Stimulated activated CD4-positive, alpha-beta T cell treated with anti-CD3 and anti-CD28 coated beads, Interleukin-4, amount 100 ng/mL, for 48 hours (primary cell): Measurements from ENCODE around the gene KRTAP10-6.
"Not testable (repeated sequence)": the region's sequence is repeated elsewhere in the genome, so short reads cannot be mapped to it uniquely, and the experiment has no call there.

Experiments
- DNase-seq, 2 donors: peaks; one replicate each; pipeline ENCODE4 v3.0.0-alpha.2; 2020; ENCODE audit warnings: low read depth in 2 of 2

Gene KRTAP10-6

DNA sequence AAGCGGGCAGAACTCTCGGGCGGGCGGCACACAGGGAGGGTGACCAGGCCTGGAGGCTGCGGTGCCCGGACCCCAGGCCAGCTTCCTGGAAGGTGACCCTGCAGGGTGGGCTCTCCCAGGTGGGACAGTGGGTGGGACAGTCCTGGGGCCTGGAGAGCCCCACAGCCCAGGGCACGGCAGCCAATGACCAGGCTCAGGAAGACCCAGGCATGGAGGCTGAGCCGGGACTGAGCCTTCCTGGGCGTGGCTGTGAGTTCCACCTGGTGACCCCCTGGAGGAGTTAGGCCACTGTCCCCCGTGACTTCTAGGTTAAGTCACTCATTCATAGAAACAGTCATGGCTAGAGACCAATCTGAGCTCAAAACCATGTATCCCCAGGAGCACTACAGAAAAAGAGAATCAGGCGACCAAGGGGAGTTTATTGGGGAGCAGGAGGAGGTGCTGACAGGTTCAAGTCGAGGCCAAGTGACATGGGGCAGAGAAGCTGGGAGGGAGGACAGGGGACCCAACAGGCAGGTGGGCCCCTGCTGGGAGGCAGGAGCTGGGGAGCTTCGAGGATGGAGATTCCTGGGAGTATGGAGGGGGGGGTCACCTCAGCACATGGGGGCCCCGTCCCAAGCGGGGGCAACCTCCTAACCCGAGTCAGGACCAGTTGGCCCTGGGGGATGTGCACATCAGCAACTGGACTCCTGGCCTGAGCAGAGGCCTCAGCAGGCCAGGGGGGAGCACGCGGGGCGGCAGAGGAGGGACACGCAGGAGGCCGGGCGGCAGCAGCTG lies 13.1 kb downstream of the KRTAP10-6 start:
- DNase-seq: no peak

DNA sequence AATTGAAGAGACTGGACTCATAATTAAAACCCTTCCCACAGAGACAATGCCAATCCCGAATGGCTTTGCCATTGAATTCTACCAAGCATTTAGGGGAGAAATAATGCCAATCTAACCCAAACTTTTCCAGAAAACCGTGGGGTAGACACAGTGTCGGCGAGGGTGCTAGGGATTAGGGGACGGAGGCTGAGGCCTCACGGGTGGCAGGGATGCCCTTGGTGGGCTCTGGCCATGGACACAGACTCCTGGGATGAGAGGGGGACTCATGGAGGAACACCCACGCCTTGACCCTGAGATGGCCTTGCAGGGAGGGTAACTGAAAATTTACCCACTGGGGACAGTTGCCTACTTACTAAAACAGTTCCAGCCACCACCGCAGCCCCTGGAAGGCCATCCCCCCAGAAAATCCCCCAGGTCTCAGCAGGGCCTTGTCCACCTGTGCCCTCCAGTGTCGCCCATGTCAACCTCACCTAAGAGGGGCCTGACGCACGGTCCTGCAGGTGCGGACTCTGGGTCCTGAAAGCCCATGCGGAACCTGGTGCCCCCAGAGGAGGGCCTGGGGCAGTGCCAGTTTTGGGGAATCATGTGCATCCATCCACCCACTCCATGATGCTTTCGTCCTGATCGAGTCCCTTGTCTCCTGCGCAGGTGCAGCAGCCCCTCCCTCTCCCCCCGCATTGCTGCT lies 13.8 kb downstream of the KRTAP10-6 start:
- DNase-seq: no peak

- DNase-seq: no peak
Observed at GRCh38 chr21:44576025-44576420, 16.3 kb downstream of the KRTAP10-6 start.

DNA sequence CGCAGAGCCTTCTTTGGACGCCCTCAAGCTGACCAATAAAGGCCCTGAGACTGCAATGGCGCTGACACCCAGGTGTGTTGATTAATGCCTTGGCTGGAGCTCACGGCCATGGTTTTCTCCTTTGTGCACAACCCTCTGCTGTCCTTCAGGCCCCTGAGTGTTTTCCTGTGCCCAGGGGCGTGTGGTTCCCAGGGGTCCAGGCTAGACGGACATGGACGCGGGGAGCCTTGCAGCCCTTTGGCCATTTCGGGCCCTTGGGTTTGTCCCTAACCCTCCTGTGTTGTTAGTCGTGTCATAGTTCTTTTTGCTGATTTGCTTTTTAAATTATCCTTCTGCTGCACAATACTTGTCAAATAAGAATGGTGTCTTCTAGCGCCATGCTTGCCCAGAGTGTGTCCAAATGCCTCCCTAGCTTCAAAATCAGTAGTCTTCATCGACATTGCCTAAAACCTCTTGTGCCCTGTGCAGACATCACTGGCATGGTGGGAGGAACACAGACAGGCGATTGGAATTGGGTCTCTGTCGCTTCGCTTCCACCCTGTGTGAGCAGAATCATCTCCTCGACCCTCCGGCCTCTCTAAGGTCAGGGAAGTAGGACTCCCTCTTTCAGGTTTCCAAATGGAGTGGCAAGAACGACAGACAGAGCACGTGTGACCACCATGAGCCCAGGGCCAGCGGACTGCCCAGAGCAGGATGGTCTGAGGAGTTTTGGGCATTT lies 16.8 kb downstream of the KRTAP10-6 start:
- DNase-seq: no peak

DNA sequence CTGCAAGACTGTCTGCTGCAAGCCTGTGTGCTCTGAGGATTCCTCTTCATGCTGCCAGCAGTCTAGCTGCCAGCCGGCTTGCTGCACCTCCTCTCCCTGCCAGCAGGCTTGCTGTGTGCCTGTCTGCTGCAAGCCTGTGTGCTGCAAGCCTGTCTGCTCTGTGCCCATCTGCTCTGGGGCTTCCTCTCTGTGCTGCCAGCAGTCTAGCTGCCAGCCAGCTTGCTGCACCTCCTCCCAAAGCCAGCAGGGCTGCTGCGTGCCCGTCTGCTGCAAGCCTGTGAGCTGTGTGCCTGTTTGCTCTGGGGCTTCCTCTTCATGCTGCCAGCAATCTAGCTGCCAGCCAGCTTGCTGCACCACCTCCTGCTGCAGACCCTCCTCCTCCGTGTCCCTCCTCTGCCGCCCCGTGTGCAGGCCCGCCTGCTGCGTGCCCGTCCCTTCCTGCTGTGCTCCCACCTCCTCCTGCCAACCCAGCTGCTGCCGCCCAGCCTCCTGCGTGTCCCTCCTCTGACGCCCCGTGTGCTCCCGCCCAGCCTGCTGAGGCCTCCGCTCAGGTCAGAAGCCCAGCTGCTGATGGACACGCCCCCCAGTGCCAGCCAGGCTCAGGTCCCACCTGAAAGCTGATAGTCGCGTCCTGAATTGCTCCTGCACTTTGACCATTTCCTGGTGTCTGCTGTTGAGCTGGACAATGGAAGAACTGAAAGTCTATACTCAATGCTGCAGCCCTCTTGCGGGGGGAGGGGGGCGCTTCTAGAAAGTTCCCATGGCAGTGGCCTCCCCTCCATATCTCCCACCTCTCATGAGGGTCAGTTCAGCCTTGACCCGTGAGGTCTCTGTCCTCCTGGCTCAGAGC lies 17.6 kb downstream of the KRTAP10-6 start:
- DNase-seq: no peak

GRCh38 chr21:44573630-44574456 lies 18.5 kb downstream of the KRTAP10-6 start, which contains the start of gene KRTAP10-4:
KRTAP10-4 (plus strand) TSS chr21:44573729; CDS start chr21:44573759, 30 bp downstream.
- DNase-seq: not testable (repeated sequence)

- DNase-seq: no peak
Observed at GRCh38 chr21:44572959-44573583, 19.2 kb downstream of the KRTAP10-6 start.

DNA sequence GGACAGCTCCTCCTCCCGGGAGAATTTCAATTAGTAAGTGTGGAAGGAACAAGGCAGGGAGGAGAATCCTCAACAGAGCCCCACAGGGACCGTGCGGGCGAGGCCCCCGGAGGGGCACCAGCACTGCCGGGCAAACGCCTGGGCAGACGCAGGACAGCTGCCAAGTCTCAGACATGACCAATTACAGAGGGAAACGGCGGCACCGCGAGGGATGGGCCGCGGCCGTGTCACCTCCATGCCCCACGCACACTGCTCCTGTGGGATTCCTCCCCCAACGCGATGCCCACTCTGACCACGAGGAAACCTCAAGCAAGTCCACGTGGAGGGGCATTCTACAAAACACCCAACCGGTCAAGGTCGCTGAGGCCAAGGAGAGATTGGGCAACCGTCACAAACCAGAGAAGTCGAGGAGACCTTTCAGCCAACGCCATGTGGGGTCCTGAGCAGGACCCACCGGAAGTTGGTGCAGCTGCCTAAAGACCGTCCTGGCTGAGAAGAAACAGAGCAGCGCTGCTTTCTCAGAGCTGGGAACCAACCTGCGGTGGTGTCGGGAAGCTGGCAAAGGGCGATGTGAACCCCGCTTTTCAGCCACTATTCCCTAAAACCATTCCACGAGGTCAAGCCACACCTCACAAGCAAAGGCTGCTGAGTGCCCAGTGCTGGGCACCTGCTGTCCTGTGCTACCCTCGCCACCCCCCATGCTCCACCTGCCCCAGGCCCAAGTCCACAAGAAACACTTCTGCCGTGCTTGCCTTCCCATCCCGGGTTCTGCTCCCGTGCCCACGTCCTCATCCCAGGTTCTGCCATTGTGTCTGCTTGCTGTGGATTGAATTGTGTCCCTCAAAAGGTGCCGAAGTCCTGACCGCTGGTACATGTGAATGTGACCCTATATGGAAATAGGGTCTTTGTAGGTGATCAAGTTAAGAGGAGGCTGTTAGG lies 20.2 kb downstream of the KRTAP10-6 start:
- DNase-seq: no peak

DNA sequence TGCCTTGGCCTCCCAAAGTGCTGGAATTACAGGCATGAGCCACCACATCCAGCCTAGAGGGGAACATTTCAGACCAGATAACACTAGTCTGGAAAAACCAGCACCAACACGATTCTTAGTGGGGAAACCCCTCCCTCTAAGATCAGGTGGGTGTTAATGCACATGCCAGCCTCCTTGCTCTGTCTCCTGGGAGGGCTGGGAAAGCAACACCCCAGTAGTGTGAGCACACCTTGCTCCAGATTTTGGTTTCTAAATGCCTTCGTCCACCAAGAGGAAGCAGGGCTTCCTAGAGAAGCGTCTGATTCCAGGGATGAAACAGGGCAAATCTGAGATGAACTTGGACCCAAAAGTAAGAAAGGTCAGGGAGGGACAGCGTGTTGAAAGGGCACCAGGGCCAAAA lies 21.0 kb downstream of the KRTAP10-6 start:
- DNase-seq: no peak

DNA sequence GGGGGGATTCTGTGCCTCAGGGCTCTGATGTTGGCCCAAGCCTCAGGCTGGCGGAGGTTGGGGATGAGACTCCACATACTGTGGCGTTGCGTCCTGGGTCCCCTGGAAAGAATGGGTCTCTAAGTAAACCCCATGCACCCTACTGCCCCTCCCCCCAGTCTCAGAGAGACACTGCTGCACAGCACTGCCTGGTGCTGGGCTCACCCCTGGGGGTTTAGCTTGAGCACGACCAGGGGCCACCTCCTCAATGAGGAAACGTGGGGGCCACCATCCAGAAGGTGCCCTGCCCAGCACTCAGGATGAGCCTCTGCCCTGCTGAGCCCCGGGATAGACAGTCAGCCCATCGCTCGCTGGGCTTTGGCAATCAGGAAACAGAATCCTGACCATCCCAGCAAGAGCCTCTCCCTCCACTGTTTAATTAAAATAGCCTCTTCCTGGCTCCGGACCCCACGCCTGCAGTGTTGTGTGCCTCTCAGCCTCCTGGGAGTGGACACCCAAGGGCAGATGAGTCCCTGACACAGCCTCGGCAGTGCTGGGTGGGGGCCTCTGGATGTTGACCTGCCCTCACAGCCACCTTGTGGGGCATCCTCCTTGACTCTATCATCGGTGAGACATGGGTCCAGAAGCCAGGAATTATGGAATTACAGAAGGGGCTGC lies 22.3 kb downstream of the KRTAP10-6 start:
- DNase-seq: no peak

DNA sequence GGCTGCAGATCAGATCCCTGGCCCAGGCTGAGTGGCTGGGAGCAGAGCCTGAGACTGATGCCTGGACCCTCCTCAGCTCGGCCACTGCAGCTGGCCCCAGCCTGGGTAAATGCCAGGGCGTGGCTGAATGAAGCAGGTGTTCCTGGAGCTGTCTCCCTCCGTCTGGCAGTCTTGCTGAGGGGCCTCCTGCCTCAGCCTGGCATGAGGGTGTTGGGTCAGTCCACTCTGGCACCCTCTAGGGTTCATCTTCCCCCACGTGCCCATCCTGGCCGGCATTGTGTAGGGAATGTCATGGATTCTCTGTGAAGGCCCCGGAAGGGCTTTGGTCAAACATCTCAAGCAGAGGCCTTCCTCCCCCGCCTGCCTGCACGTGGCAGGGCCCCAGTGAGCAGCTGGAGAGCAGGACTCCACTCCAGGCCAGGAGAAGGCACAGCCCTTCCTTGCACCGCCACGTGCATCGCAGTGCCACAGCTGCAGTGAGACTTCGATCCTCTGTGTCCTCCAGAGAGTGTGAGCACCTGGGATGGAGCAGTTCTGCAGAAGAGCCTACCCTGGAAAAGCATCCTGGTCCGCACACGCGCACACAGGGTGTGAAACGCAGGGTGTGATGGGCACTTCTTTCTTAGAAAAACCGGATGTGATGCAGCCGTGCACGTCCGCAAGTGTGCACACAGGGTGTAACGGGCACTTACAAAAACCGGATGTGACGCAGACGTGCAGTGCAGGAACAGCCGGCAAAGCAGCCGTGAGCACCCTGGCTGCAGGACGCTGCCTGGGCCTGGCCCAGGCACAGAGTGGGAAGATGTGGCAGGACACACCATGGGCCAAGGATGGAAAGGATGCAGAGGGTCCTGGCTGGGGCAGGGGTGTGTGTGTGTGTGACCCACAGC lies 23.4 kb downstream of the KRTAP10-6 start:
- no peak for DNase-seq

- DNase-seq: no peak
Observed at GRCh38 chr21:44568261-44568660, 24.0 kb downstream of the KRTAP10-6 start.

DNA sequence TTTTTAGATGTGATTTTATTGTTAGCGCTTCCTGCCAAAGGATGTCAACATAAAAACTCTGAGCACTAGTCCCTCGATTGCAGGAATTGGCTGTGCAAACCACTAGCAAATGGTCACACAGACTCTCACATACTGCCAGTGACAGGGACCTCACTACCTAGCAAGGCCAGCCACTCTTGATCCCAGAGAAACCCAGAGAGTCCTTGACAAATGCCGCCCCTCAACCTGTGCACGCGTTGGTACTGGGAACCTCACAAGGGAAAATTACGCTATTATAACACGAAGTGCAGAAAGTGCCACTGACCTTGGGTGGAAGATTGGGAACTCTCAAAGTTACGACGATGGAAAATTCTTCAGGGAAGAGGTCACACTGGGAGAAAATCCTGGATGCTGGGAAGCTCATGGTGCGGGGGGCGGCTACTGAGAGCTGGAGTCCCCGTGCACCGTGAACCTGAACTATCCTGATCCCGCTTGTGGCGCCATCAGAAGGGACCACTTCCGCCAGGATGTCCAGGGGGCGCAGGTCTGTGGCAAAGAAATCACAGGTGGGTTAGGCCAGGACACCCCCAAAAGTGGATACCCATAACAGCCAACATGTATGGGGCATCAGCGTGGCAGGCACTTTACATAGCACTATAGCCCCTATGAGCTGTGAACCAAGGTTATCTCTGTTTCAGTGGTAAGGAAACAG lies 24.7 kb downstream of the KRTAP10-6 start:
- DNase-seq: no peak

DNA sequence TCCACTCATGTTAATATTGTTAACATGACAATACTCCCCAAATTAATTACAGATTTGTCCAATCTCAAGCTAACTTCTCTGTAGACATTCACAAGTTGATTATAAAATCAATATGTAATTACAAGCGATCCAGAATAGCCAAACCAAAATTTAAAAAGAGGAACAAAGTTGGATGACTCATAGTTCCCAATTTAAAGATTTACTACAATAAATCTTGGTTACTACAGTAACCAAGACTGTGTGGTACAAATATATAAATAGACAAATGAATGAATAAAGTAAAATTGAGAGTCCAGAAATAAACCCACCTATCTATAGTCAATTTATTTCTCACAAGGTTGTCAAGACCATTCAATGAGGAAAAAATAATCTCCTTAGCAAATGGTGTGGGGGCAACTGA lies 25.9 kb downstream of the KRTAP10-6 start:
- DNase-seq: no peak

- DNase-seq: no peak
Observed at GRCh38 chr21:44564886-44565598, 27.3 kb downstream of the KRTAP10-6 start.

DNA sequence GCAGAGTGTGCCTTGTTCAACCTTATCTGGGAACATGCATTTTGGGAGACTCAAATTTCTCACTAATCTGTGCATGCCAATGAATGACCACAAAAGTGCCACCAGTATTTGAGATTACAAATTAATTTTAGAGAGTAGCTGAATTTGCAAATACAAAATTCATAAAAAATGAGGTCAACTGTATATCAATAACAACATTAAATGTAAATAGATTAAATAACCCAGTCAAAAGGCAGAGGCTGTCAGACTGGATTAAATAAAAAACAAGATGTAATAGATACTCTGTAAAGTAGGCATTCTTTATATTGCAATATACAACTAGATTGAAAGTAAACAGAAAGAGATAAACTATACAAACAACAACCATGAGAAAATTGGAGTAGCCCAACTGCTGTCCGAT lies 28.2 kb downstream of the KRTAP10-6 start:
- DNase-seq: no peak
